ENCODE data around the gene SYF2.
"Not testable (repeated sequence)": the region's sequence is repeated elsewhere in the genome, so short reads cannot be mapped to it uniquely, and the experiment has no call there.

- TF ChIP-seq, protein P1, sequence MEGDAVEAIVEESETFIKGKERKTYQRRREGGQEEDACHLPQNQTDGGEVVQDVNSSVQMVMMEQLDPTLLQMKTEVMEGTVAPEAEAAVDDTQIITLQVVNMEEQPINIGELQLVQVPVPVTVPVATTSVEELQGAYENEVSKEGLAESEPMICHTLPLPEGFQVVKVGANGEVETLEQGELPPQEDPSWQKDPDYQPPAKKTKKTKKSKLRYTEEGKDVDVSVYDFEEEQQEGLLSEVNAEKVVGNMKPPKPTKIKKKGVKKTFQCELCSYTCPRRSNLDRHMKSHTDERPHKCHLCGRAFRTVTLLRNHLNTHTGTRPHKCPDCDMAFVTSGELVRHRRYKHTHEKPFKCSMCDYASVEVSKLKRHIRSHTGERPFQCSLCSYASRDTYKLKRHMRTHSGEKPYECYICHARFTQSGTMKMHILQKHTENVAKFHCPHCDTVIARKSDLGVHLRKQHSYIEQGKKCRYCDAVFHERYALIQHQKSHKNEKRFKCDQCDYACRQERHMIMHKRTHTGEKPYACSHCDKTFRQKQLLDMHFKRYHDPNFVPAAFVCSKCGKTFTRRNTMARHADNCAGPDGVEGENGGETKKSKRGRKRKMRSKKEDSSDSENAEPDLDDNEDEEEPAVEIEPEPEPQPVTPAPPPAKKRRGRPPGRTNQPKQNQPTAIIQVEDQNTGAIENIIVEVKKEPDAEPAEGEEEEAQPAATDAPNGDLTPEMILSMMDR (IDR thresholded peaks at IDR 0.05; ENCODE audit: extremely low read depth in 1 of 2, insufficient read depth in 1 of 2, low read depth in 1 of 2, low read length in 2 of 2): not testable (repeated sequence)
- TF ChIP-seq POLR2AphosphoS5 (IDR thresholded peaks at IDR 0.05; ENCODE audit: insufficient read depth, low read depth, low read length); POLR2A (IDR thresholded peaks at IDR 0.05; ENCODE audit: low read depth, low read length); EZH2 (IDR thresholded peaks at IDR 0.05; ENCODE audit: borderline replicate concordance, low read depth, low read length, severe bottlenecking); GATA2 (IDR thresholded peaks at IDR 0.05; ENCODE audit: insufficient read depth, insufficient read length, low read depth, low read length); FOS (IDR thresholded peaks at IDR 0.05; ENCODE audit: borderline replicate concordance, insufficient read depth, low read length); JUN (IDR thresholded peaks at IDR 0.05; ENCODE audit: borderline replicate concordance, insufficient read depth, insufficient read length, low read depth): not testable (repeated sequence)
- TF ChIP-seq, protein P2, sequence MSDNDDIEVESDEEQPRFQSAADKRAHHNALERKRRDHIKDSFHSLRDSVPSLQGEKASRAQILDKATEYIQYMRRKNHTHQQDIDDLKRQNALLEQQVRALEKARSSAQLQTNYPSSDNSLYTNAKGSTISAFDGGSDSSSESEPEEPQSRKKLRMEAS (IDR thresholded peaks at IDR 0.05; ENCODE audit: insufficient read depth, insufficient read length): not testable (repeated sequence)
These were observed 28.0 kb upstream of the SYF2 start for GRCh38 chr1:25260336-25260735.
